Neural progenitor cell (in vitro differentiated cells): ENCODE data around the gene RAMACL.

Experiments used
- CTCF ChIP-seq: fragments of 200-600 bp; sonication (generic); IDR thresholded peaks from 2 replicates; pipeline ENCODE4 v1.5.1; 2017; ENCODE audit warnings: antibody characterized with exemption, mild to moderate bottlenecking
- EZH2 ChIP-seq: fragments of 200-600 bp; sonication (generic); IDR thresholded peaks from 2 replicates; pipeline ENCODE4 v1.6.1; 2017; ENCODE audit warnings: antibody characterized with exemption, mild to moderate bottlenecking, moderate library complexity

GRCh38 chr6:166618866-166619761 lies 32.6 kb upstream of the RAMACL start:
- TF ChIP-seq CTCF (no peak), EZH2 (no peak)
